SK-N-SH treated with all-trans-retinoic acid at 6 μM for 48 hours (cell line): ENCODE measurements around the gene GPC6.

Experiments used
- ARNTL ChIP-seq: fragments of 450-650 bp; formaldehyde crosslinking; IDR thresholded peaks from 2 replicates; pipeline ENCODE4 v1.5.0; 2020; ENCODE audit warnings: low read depth, mild to moderate bottlenecking, moderate library complexity, borderline replicate concordance
- CREB5 ChIP-seq: fragments of 250-450 bp; sonication (Bioruptor Pico); IDR thresholded peaks from 2 replicates; pipeline ENCODE4 v1.5.1; 2020; ENCODE audit warnings: low read depth, mild to moderate bottlenecking, moderate library complexity
- CSDC2 ChIP-seq: fragments of 250-450 bp; sonication (Bioruptor Pico); IDR thresholded peaks from 2 replicates; pipeline ENCODE4 v1.5.0; 2020; ENCODE audit warnings: mild to moderate bottlenecking, moderate library complexity
- POU6F1 ChIP-seq: fragments of 250-450 bp; sonication (Bioruptor Pico); IDR thresholded peaks from 2 replicates; pipeline ENCODE4 v1.8.0; 2021; ENCODE audit warnings: low read depth, mild to moderate bottlenecking, moderate library complexity, borderline replicate concordance
- RARB ChIP-seq: fragments of 250-450 bp; sonication (Bioruptor Pico); IDR thresholded peaks from 2 replicates; pipeline ENCODE4 v1.8.0; 2021; ENCODE audit warnings: mild to moderate bottlenecking, moderate library complexity
- SNAI2 ChIP-seq: fragments of 250-450 bp; sonication (Bioruptor Pico); IDR thresholded peaks from 2 replicates; pipeline ENCODE4 v1.5.0; 2020; ENCODE audit warnings: mild to moderate bottlenecking, moderate library complexity
- TSHZ2 ChIP-seq: fragments of 250-450 bp; sonication (Bioruptor Pico); IDR thresholded peaks from 2 replicates; pipeline ENCODE4 v1.5.0; 2020; ENCODE audit warnings: mild to moderate bottlenecking, moderate library complexity
- ZFP3 ChIP-seq: fragments of 250-450 bp; sonication (Bioruptor Pico); IDR thresholded peaks from 2 replicates; pipeline ENCODE4 v1.5.0; 2020; ENCODE audit warnings: mild to moderate bottlenecking, moderate library complexity
- ZNF565 ChIP-seq: fragments of 450-650 bp; formaldehyde crosslinking; conservative IDR thresholded peaks from 2 replicates; pipeline ENCODE4 v1.5.0; 2020; ENCODE audit warnings: low read depth, mild to moderate bottlenecking, moderate library complexity
- TF ChIP-seq, protein P1 (sequence below): fragments of 250-450 bp; sonication (Bioruptor Pico); IDR thresholded peaks from 2 replicates; pipeline ENCODE4 v1.8.0; 2020; ENCODE audit warnings: mild to moderate bottlenecking, moderate library complexity, borderline replicate concordance

GRCh38 chr13:94408314-94409036 lies 1181.9 kb downstream of the GPC6 start:
- TF ChIP-seq CREB5 (CRISPR knock-in tag): no peak
- TF ChIP-seq, protein P1, sequence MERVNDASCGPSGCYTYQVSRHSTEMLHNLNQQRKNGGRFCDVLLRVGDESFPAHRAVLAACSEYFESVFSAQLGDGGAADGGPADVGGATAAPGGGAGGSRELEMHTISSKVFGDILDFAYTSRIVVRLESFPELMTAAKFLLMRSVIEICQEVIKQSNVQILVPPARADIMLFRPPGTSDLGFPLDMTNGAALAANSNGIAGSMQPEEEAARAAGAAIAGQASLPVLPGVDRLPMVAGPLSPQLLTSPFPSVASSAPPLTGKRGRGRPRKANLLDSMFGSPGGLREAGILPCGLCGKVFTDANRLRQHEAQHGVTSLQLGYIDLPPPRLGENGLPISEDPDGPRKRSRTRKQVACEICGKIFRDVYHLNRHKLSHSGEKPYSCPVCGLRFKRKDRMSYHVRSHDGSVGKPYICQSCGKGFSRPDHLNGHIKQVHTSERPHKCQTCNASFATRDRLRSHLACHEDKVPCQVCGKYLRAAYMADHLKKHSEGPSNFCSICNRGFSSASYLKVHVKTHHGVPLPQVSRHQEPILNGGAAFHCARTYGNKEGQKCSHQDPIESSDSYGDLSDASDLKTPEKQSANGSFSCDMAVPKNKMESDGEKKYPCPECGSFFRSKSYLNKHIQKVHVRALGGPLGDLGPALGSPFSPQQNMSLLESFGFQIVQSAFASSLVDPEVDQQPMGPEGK (CRISPR knock-in tag): no peak
- no peak for TF ChIP-seq POU6F1
- no peak for TF ChIP-seq ARNTL (CRISPR knock-in tag)
- no peak for TF ChIP-seq ZNF565 (CRISPR knock-in tag)
- TF ChIP-seq TSHZ2 (CRISPR knock-in tag): no peak
- no peak for TF ChIP-seq SNAI2 (CRISPR knock-in tag)
- TF ChIP-seq CSDC2 (CRISPR knock-in tag): no peak
- no peak for TF ChIP-seq ZFP3
- no peak for TF ChIP-seq RARB (CRISPR knock-in tag)
